ENCODE measurements around the gene ANTXR2.

DNA sequence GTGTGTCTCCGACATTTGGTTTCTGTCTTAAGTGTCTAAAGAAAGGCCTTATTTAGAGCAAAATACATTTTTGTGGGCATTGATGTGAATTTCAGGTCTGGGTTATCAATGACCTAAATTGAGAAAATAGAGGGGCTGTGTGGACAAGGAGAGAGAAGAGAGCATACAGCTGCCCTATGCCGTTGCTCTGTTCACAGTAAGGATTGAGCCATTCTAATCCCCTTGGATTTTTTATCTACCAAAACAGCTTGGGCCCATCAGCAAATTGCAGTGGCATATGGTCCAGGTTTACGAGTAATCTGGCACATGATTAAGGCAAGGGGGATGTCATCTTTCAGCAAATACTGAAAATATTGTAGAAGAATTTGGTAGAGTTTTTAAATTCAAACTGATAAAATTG lies 210.2 kb downstream of the ANTXR2 start:
- TF ChIP-seq CTCF (IDR thresholded peaks at IDR 0.05): no peak
- TF ChIP-seq ZFX (IDR thresholded peaks at IDR 0.05; ENCODE audit: borderline replicate concordance): no peak

All from 22Rv1 (cell line).